GM19324 (cell line): ENCODE data around the gene ZNF750.

Experiments used
- ATAC-seq: cut with Tn5 transposase; IDR thresholded peaks from one replicate; pipeline ENCODE4 v1.9.1; 2021; ENCODE audit warnings: mild to moderate bottlenecking, moderate library complexity; ENCODE audit not compliant: unreplicated experiment, low FRiP score

ZNF750 gene

DNA sequence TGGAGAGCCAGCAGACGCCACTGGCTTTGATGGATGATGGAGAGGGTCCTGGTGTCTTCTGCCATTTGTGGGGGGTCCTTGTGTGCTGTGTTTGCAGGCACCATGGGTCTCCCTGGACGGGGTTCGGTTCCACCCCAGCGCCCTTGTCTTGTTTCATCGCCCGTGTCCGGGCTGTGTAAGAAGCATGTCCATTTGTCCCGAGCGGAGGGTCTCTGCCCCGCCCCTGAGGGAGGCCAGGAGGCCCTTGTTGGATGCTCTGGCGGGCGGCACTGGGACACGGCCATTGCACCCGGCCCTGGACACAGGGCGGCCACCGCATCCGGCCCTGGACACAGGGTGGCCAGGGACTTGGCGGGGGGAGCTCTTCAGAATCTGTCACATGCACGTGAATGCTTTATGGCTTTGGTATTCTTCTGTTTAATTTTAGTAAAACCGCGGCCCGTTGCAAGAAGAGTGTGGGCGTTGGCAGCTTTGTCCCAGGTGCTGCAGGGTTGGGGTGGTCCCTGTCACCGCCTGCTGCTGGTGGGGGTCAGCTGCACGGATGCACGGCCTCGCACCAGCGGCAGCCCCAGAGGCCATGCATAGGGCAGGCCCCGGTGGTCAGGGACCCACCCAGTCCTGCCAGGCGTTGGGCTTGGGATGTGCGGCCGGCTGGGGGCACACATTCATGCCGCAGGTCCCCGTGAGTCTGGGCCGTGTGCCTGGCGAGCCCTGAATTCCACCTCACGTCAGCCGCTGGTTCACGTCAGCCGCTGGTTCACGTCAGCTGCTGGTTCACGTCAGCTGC is 21.0 kb upstream of the ZNF750 start:
- no peak for ATAC-seq

DNA sequence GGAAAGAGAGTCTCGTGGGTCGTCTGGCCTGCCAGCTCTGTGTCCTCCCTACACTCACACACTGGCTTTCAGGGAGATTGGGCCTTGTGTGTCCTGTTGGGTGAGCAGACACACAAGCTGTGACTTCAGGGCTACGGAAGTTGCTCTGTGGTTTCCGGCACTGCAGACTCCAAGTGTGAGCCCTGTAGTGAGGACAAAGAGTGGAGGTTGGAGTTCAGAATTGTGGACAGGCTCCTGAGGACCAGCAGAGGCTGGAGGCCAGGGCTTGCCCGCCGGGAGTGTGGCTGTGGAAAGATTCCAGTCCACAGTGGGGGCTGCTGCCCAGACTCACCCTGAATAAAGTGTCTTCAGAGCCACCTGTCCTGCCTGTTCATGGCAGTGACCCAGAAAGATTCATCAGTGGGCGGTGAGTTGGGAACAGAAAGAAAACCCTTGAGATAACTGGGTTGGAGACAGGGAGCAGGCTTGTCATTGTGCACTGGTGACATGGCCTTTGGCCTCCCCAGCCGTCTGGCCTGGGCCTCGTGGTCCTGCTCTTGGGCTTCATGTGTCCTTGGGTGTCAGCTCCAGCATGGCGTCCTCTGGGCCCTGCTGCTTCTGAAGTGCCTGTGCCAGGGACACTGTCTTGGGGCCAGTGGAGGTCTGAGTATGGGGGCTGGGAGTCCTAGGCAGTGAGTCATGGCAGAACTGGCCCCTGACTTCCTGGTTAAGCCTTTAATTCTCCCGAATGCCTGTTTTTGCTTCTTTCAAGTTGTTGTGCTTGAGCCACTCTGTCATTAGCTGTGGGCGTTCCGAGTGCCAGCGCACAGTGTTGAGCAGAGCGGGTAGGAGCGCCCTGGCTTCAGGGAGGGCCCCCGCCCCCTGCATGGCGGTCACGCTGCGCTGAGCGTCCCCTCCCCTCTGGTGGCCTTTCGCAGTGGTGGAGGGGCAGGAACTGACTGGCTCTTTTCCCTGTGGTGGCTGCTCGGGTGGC is 19.9 kb upstream of the ZNF750 start:
- ATAC-seq = no peak

DNA sequence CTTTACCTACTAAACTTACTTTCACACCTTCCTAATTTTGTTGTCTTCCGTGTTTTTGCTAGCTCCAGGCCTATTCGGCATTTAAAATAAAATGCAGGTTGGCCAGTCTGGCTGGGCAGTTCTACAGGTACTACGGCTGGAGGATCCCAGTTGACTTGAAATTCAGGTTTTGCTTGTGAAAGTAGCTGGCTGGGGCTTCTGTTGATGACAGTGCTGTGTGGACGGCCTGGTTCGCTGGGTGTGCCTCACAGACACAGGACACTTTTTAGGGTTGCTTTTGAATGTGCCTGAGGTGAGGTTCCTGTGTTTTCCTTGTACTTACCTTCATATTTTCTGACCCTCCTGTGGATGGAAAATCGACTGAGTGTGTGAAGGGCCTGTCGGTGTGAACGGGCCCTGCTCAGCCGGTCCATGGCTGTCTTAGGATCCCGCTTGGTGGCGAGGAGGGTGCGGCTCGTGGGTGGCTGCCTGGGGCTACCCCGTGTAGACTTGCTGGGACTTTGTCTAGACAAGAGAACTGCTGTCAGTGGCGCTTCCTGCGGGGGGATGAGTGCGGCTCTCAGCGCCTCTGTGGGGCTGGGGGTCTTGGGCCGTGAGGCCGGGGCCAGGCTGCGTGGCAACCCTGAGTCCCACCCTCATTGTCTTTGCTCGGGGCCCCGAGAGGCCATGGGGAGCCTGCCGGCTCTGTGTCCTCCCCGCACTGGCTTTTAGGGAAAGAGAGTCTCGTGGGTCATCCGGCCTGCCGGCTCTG is 18.7 kb upstream of the ZNF750 start:
- ATAC-seq = no peak

DNA sequence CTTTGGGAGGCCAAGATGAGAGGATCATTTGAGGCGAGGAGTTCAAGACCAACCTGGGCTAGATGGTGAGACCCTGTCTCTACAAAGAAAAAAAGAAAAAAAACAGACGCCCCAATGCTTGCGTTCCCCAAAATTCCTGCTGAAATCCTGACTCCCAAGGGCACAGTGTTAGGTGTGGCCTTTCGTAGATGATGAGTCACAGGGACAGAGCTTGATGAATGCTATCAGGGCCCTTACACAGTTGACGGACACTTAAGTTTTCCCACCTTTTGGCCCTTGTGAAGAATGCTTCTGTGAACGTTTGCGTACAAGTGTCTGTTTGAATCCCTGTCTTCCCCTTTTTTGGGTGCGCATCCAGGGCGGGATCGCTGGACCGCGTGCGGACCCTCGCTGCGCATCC is 16.5 kb upstream of the ZNF750 start:
- ATAC-seq = no peak

DNA sequence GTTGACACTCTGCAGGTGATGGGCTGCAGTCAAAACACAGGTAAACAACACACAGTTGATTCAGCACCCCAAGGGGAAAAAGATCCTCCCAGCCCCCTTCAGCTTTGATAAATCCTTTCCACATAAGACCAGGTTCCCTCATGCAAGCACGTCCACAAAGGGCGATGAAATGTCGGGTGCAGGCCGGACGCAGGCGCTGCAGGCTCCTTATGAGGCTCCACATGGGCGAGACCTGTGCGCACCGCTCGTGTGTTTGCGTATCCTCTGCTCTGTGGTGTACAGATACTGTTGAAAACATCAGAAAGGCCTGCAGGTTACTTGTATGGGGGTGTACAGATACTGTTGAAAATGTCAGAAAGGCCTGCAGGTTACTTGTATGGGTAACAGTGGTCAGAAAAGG is 14.4 kb upstream of the ZNF750 start:
- no peak for ATAC-seq

DNA sequence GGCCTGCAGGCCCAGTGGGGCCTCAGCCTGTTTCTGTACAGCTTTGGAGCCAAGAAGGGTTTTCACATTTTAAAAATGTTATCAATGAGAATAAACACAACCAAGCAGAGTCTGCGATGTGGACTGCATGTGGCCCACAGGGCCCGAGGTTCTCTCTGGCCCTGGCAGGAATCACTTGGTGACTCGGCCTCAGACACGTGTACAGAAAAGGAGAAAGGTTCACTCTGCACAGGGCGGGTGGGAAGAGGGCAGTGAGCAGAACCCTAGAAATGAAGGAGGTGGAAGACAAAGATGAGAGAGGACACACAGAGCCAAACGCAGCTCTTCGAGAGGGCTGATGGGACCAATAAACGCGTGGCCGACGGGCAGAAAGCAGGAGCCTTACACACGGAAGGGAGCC is 11.6 kb upstream of the ZNF750 start:
- no peak for ATAC-seq

DNA sequence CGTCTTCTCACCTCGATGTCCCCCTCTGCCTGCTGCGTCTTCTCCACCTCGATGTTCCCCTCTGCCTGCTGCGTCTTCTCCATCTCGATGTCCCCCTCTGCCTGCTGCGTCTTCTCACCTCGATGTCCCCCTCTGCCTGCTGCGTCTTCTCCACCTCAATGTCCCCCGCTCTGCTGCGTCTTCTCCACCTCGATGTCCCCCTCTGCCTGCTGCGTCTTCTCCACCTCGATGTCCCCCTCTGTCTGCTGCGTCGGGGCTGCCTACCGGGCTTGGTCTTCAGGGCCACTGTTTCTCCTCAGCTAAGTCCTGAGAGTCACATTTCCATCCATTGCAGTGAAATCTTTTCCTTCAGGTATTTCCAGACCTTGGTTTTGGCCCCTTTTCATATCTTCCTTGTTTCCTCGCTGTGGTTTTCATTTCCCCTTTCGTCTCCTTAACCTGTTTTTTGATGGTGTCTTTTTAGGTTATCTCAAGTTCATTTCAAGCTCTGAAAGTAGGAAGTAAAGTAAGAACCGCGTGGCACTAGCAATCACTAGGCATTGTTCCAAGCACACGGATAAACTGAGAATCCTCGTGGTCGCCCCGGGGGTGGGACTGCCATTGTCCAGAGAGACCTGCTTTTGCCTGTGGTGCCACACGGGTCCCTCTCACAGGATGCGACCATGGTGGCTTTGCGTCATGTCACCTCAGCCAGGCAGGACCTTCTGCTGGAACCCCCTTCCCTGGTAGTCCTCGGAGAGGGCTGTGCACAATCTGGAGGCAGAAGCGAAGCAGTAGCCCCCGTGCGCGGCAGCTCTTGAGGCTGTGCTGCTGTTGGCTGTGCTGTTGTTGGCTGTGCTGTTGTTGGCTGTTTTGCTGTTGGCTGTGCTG is 9.5 kb upstream of the ZNF750 start:
- no peak for ATAC-seq

DNA sequence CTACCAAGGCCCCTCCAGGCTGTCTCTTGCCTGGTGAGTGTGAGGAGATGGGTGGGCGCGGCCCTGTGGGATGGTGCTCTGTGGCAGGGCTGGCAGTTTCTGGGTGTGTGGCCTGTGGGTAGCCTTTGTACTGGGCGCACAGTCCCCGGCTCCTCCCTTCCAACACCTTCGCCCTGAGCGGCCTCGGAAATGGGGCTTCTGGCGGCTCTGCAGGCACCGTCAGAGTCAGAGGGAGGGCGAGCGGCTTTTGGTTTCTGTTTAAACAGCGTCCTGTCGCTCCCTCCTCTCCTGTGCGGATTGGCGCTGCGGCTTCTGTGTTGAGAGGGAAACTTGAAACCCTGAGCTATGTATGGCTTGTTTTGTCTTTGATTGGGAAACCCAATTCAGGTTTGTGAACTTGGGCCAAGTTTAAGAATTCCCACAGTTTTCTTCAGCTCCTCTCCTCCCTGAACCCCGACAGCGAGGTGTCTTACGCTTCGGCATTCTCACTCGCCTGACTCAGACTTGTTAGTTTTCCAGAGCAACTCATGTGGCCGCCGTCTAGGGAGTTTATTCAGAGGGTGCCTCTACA is 8.3 kb upstream of the ZNF750 start:
- ATAC-seq = no peak

DNA sequence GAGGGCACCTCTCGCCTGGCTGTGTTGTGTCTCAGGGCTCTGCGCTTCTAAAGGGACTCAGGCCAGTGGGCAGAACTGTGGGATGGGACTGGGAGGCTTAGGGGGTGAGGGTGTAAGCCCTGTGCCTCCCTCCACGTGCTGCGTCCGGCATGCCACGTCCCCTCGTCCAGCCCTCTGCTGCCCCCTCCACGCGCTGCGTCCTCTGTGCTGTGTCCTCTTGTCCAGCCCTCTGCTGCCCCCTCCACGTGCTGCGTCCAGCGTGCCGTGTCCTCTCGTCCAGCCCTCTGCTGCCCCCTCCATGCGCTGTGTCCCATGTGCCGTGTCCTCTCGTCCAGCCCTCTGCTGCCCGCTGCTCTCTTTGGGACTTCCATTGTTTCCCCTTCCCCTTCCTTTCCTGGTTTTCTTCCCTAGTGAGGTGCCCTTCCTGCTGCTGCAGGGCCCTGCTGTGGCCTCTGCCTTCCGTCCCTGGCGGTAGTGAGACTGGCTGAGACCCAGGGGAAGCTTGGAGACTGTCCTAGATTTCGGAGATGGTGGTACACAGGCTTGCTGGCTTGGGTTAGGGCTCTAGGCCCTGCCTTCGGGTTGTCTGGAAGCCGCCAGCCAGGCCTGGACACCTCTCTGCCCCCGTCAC is 6.4 kb upstream of the ZNF750 start:
- no peak for ATAC-seq

DNA sequence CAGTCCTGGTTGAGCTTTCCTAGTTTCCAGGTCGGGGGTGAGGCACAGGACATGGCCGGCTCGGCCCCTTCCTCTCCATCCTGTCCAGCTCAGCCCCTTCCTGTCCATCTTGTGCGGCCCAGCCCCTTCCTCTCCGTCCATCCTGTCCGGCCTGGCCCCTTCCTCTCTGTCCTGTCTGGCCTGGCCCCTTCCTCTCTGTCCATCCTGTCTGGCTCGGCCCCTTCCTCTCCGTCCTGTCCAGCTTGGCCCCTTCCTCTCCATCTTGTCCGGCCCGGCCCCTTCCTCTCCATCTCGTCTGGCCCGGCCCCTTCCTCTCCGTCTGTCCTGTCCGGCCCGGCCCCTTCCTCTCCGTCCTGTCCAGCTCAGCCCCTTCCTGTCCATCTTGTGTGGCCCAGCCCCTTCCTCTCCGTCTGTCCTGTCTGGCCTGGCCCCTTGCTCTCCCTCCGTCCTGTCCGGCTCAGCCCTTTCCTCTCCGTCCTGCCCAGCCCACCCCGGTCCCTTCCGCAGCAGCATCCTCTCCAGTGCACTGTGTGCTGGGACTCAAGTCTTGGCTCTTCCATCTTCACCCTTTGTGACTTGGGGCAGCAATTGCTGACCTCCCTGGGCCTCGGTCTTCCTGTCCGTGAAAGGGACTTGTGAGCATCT is 5.5 kb upstream of the ZNF750 start:
- ATAC-seq = no peak

DNA sequence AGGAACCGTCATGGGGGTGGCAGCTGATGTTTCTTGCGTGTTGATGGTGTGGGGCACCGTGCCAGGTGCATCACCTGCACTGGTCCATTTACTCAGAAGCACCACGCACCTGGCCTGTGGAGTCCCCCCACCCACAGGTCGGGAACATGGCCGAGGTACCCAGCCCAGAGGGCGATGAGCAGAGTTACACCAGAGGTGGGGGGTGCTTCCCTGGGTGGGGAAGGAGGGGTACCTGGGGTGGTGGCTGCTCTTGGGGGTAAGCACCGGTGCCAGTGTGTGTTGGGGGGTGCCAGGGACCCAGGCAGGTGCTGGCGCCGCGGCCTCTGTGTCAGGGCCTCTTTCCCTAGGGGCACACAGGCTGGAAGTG is 5.0 kb upstream of the ZNF750 start:
- ATAC-seq = no peak

DNA sequence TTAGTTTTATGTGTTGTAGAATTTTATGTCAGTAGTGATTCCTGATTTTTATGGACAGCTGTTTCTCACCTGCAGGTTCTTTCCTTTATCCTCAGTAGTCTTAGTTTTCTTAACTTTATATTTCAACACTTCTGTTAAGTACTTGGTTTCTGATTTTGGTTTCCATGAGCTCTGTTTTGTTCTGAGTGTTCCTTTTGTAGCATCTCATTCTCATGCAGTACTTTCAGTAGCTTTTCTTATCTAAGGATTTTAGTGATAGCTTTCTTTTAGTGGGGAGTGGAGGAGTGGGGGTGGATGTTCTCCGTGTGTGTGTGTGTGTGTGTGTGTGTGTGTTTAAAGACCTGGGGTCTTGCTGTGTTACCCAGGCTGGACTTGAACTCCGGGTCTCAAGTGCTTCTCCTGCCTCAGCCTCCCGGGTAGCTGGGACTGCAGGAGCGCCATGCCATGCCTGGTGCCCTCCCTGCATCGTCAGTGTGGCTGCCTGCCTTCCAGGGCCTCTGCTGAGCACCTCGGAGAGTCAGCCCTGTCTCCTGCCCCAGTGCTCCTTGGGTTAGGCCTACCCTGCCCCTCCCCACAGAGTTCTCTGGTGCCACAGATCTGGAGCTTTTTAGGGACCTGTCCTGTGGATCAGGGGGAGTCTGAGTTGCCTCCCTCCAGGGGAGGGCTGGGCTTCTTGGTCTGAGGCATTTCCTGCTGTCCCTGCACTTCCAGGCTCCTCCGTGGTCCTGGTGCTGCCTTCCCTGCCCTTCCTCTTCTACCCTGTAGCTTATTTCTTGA is 4.3 kb upstream of the ZNF750 start:
- ATAC-seq = no peak

DNA sequence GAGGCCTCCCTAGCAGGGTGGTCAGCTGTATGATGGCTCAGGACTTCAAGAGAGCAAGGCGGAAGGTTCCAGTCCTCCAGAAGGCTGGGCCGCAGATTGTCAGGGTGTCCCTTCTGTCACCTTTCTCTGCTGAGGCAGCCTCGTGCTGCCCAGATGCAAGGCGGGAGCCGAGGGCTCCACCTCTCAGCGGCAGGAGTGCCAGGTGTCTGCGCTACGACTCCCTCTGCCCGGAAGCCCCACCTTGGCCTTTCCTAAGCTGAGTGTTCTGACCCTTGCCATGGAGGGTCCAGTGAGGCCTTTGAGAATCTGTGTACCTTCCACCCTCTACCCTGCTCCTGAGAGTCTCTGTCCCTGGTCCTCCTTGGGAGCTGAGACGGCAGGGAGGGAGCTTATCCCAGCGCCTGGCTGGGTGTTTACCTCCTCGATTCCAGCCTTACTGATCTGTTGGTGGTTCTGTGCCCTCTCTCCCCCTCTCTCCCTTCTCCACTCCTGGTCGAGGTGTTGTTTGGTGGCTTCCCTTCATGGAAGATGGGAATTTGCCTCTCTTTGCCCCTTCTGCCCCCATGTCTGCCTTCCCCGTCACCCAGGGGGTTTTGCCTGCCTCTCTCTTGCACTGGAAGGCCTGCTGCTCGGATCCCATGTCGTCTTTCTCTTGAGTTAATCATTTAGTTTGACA is 2.2 kb upstream of the ZNF750 start:
- ATAC-seq = no peak

DNA sequence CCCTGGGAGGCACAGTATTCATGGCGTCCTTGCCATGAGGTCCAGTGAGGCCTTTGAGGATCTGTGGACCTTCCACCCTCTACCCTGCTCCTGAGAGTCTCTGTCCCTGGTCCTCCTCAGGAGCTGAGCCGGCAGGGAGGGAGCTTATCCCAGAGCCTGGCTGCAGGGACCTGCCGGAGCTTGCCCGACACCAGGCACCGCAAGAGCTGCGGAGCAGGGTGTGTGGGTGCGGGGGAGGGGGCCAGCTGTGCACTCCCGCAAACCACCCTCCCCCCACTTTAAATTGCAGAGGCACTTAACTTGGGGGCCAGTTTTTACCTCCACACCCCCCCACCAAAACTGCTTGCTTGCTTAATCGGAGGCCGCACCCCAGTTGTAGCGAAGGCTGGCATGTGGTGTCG is 609 bp upstream of the ZNF750 start:
- ATAC-seq = no peak

DNA sequence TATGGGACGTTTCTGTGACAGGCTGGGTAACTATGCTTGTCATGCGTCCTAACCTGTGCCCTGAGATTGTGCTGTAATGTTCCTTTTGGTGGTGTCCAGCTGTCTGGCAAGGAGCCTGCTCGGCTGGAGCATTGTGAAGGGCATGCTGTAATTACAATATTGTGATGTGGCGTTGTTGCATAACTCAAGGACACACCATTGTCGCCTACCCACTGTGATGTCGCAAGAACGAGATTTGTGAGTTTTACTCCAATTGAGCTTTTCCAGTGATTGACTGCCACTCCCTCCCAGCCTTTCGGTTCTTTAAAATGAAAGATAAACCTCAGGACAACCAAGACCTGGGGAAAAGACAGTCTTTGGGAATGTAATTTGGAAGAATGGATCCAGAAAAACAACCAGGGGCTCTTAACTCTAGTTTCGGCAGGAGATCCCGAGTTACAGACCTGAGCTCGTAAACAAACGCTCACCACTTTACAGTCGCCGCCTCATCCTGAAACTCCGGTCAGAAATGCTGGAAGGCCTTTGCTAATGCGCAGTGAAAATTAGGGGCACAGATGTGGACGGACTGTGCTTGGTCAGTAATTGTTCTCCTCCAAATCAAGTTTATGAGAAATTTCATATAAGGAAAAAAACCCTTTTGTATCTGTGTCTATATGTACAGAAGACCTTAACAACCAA is 1.3 kb downstream of the ZNF750 start:
- no peak for ATAC-seq

DNA sequence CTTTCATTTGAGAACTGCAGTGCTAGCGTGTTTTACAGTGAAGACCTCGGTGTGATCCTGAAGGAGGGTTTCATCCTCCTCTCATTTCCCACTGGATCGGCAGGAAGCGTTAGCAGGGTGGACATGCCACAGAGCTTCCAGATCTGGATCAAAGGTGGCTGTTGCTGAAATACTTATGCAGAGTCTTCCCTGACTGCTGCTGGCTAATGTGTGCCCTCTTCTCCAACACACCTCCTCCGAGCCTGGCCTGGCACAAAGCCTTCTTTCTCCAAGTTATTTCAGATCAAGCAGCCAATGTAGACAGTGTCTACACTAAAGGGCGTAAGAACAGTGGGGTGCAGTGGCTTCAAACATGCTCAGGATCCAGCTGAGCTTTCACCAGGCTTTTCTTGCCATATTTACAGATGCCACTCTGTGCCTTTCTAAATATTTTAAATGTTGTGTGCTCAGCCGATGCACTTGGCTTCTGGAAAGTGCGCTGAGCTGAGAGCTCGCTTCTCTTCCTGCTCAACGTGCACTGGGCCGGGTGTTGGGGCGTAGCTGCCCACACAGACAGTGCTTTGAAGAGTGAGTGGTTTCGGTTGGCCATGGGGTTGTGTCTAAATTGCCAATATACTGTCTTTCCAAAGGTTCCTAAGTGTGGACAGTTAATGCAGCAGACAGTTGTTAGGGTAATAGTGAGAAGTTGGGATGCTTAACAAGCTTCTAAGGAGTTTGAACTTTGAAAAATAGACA is 2.1 kb downstream of the ZNF750 start:
- no peak for ATAC-seq
